ENCODE data around the gene SERPINB4. TPM values are rescaled to one million over a fixed set of nuclear protein-coding genes. Genes with fewer than 3 reads are reported as not detected.

Gene SERPINB4
- total RNA-seq, 2 experiments from 2014 or later, result not detected

DNA sequence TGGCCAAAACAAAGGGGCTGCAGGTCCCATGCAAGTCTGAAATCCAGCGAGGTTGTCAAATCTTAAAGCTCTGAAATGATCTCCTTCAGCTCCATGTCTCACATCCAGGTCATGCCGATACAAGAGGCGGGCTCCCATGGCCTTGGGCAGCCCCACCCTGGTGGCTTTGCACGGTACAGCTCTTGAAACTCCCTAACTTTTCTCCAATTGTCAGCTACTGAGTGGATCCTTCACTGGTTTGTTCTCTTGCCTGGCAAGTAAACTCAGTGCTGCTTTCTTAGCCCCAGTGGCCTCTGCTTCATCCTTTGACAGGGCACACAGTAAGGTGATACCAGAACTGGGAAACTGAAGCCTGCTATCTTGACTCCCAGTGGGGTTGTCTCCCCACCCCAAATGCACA lies 30.6 kb downstream of the SERPINB4 start:
- no peak for TF ChIP-seq CTCF (conservative IDR thresholded peaks at IDR 0.05; ENCODE audit: low read length)
- no peak for TF ChIP-seq EZH2phosphoT487 (IDR thresholded peaks at IDR 0.05; ENCODE audit: borderline replicate concordance, low read depth, low read length)
- BruUV-seq (replicated peaks), result no TSS peak
- Histone ChIP-seq H2AFZ (ENCODE audit: low read length) (no peak overlapping the region), H3K27ac (ENCODE audit: low read depth, low read length, poor library complexity, severe bottlenecking) (no peak overlapping the region), H3K4me2 (ENCODE audit: low read length) (no peak overlapping the region), H3K4me1 (ENCODE audit: insufficient read depth, low read length, poor library complexity, severe bottlenecking) (no peaks in the 10 kb centered on the region), H3K79me2 (ENCODE audit: insufficient read depth, low read depth, low read length) (no peaks in the 10 kb centered on the region), H3K4me3 (ENCODE audit: low read depth, low read length, poor library complexity, severe bottlenecking) (no peak overlapping the region), H3K9me2 (ENCODE audit: insufficient read depth, low read length) (no peaks in the 10 kb centered on the region), H3K36me3 (ENCODE audit: insufficient read depth, low read length) (no peaks in the 10 kb centered on the region), H4K20me1 (ENCODE audit: insufficient read depth, low read length) (no peaks in the 10 kb centered on the region), H3K9me3 (ENCODE audit: low read length) (no peaks in the 10 kb centered on the region)
- CTCF ChIA-PET (ENCODE audit: unreplicated experiment), result no interaction called here
- POLR2A ChIA-PET, result no interaction called here
- intact Hi-C loops (cut with micrococcal nuclease; ENCODE audit: unreplicated experiment), result no loop called here
- DNase-seq (ENCODE audit: low spot score), result no peak

DNA sequence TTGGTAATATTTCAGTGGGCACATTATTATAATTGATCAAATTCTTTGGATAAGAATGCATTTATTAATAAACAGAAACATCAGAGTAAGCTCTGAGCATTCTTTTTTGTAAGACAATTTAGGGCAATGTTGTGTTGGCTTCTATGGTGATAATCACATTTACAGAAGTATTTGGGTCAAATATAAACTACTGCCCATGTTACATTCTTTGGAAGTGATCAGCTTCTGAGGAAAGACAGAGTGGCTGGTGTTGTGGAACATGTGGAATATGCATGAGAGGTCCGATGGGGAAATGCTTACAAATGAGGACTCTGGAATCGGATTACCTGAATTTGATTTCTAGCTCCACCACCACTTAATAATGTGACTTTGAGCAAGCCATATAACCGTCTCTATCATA lies 37.5 kb downstream of the SERPINB4 start:
- H3K4me3 ChIP-seq (ENCODE audit: low read depth, low read length, poor library complexity, severe bottlenecking), result no peak overlapping the region
- H4K20me1 ChIP-seq (ENCODE audit: insufficient read depth, low read length), result no peaks in the 10 kb centered on the region
- no peak overlapping the region for H3K27ac ChIP-seq (ENCODE audit: low read depth, low read length, poor library complexity, severe bottlenecking)
- no peaks in the 10 kb centered on the region for H3K9me2 ChIP-seq (ENCODE audit: insufficient read depth, low read length)
- DNase-seq (ENCODE audit: low spot score), result no peak
- no peak overlapping the region for H3K4me2 ChIP-seq (ENCODE audit: low read length)
- H3K36me3 ChIP-seq (ENCODE audit: insufficient read depth, low read length), result no peaks in the 10 kb centered on the region
- no peaks in the 10 kb centered on the region for H3K9me3 ChIP-seq (ENCODE audit: low read length)
- no TSS peak for BruUV-seq (replicated peaks)
- ChIA-PET CTCF (ENCODE audit: unreplicated experiment) (no interaction called here), POLR2A (no interaction called here)
- H3K79me2 ChIP-seq (ENCODE audit: insufficient read depth, low read depth, low read length), result no peaks in the 10 kb centered on the region
- intact Hi-C loops (cut with micrococcal nuclease; ENCODE audit: unreplicated experiment), result no loop called here
- no peaks in the 10 kb centered on the region for H3K4me1 ChIP-seq (ENCODE audit: insufficient read depth, low read length, poor library complexity, severe bottlenecking)
- TF ChIP-seq CTCF (conservative IDR thresholded peaks at IDR 0.05; ENCODE audit: low read length) (no peak), EZH2phosphoT487 (IDR thresholded peaks at IDR 0.05; ENCODE audit: borderline replicate concordance, low read depth, low read length) (no peak)
- no peak overlapping the region for H2AFZ ChIP-seq (ENCODE audit: low read length)

DNA sequence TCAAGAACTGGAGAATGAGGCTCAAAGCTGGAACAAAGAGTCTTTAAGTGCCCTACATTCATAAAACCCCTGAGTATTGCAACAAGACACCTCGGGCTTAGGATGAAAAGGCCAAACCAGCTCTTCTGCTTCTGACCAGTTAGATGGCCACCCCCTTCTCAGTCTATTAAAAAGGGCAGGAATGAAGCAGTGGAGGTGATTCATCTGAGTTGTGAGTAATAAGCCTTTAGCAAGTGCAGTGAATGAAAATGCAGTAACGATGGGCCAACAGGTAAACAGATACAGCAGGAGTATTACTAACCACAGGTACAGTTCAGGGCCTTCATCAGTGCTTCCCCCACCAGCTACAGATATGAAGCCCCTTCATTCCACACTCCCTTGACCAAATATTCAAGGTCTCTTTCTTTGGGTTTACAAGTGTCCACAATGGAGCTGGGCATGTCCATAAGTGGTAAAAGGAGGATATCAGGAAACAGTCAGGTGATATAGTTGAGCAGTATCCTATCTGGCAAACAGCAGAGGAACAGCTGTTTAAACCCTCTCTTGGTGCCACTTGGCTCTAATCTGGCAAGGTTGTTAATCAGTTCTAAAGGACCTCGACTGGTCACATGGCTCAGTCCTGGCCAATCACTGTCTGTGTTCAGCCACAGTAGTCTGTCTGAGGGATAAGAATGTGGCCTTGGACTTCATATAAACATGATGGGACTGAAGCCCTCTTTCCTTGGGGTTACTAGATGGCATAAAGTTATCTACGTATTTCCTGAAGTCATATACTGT lies 39.1 kb downstream of the SERPINB4 start:
- Histone ChIP-seq H3K36me3 (ENCODE audit: insufficient read depth, low read length) (no peaks in the 10 kb centered on the region), H3K4me1 (ENCODE audit: insufficient read depth, low read length, poor library complexity, severe bottlenecking) (no peaks in the 10 kb centered on the region), H3K9me3 (ENCODE audit: low read length) (no peaks in the 10 kb centered on the region), H3K27ac (ENCODE audit: low read depth, low read length, poor library complexity, severe bottlenecking) (no peak overlapping the region), H4K20me1 (ENCODE audit: insufficient read depth, low read length) (no peaks in the 10 kb centered on the region), H3K9me2 (ENCODE audit: insufficient read depth, low read length) (no peaks in the 10 kb centered on the region), H3K4me3 (ENCODE audit: low read depth, low read length, poor library complexity, severe bottlenecking) (no peak overlapping the region), H3K79me2 (ENCODE audit: insufficient read depth, low read depth, low read length) (no peaks in the 10 kb centered on the region), H3K4me2 (ENCODE audit: low read length) (no peak overlapping the region), H2AFZ (ENCODE audit: low read length) (no peak overlapping the region)
- intact Hi-C loops (cut with micrococcal nuclease; ENCODE audit: unreplicated experiment), result no loop called here
- TF ChIP-seq CTCF (conservative IDR thresholded peaks at IDR 0.05; ENCODE audit: low read length), result no peak
- TF ChIP-seq EZH2phosphoT487 (IDR thresholded peaks at IDR 0.05; ENCODE audit: borderline replicate concordance, low read depth, low read length), result no peak
- BruUV-seq (replicated peaks), result no TSS peak
- CTCF ChIA-PET (ENCODE audit: unreplicated experiment), result no interaction called here
- DNase-seq (ENCODE audit: low spot score), result no peak
- POLR2A ChIA-PET, result no interaction called here
